WERI-Rb-1 (cell line): ENCODE results near the gene SNRPB.

Experiments used
- DNase-seq: peaks from one replicate; pipeline ENCODE4 v3.0.0-alpha.2; 2020
- H3K27ac ChIP-seq: fragments of 250-450 bp; sonication (Bioruptor Pico); 2 replicates; pipeline ENCODE4 v1.5.1; 2020; ENCODE audit warnings: mild to moderate bottlenecking, moderate library complexity
- H3K27me3 ChIP-seq: fragments of 250-450 bp; sonication (Bioruptor Pico); 2 replicates; pipeline ENCODE4 v1.5.1; 2021; ENCODE audit warnings: mild to moderate bottlenecking, low read depth, moderate library complexity; ENCODE audit not compliant: insufficient read depth, severe bottlenecking
- H3K36me3 ChIP-seq: fragments of 250-450 bp; sonication (Bioruptor Pico); 2 replicates; pipeline ENCODE4 v1.5.1; 2020; ENCODE audit warnings: mild to moderate bottlenecking, moderate library complexity
- H3K4me3 ChIP-seq: 2 replicates; pipeline ENCODE4 v1.5.1; 2011; ENCODE audit warnings: low read depth, mild to moderate bottlenecking, control low read depth, low read length
- H3K9me3 ChIP-seq: fragments of 250-450 bp; sonication (Bioruptor Pico); 2 replicates; pipeline ENCODE4 v1.5.1; 2021; ENCODE audit warnings: mild to moderate bottlenecking, moderate library complexity; ENCODE audit not compliant: severe bottlenecking
- TF ChIP-seq, protein P1 (sequence below): IDR thresholded peaks from 2 replicates; pipeline ENCODE4 v1.5.1; 2011; ENCODE audit warnings: low read depth, mild to moderate bottlenecking, control low read depth, inconsistent platforms, low read length

The SNRPB gene

GRCh38 chr20:2468581-2469407, 1.8 kb downstream of the SNRPB start:
- Histone ChIP-seq H3K27me3 (no peaks in the 10 kb centered on the region), H3K27ac (0 out of 2 replicates have a peak overlapping the region, but pooled peaks have one; percentile 98), H3K9me3 (no peaks in the 10 kb centered on the region), H3K36me3 (peaks cover 65% of the 10 kb centered on the region), H3K4me3 (peak overlapping the region; percentile 100)
- TF ChIP-seq, protein P1, sequence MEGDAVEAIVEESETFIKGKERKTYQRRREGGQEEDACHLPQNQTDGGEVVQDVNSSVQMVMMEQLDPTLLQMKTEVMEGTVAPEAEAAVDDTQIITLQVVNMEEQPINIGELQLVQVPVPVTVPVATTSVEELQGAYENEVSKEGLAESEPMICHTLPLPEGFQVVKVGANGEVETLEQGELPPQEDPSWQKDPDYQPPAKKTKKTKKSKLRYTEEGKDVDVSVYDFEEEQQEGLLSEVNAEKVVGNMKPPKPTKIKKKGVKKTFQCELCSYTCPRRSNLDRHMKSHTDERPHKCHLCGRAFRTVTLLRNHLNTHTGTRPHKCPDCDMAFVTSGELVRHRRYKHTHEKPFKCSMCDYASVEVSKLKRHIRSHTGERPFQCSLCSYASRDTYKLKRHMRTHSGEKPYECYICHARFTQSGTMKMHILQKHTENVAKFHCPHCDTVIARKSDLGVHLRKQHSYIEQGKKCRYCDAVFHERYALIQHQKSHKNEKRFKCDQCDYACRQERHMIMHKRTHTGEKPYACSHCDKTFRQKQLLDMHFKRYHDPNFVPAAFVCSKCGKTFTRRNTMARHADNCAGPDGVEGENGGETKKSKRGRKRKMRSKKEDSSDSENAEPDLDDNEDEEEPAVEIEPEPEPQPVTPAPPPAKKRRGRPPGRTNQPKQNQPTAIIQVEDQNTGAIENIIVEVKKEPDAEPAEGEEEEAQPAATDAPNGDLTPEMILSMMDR = no peak
- no peak for DNase-seq

- Histone ChIP-seq H3K4me3 (no peak overlapping the region), H3K27me3 (no peaks in the 10 kb centered on the region), H3K27ac (no peak overlapping the region), H3K9me3 (no peaks in the 10 kb centered on the region), H3K36me3 (peaks cover 79% of the 10 kb centered on the region)
- no peak for DNase-seq
- TF ChIP-seq, protein P1 = no peak
Observed at GRCh38 chr20:2467412-2467811, 3.2 kb downstream of the SNRPB start.

DNA sequence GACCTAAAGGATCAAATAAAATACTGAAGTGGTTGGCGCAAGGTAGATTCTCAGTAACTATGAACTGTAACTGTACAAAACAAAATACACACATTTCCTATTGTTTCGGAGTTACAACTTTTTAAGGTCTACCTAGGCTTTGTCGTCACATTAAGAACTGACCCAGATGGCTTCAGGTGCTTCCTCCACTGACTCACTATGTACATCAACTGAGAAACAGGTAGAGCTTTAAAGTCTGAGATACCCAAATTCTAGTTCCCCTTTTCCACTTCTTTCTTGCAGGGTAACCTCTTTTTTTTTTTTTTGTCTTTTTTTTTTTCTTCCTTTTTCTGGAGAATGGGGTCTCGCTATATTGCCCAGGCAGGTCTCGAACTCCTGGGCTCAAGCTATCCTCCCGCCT, 5.5 kb downstream of the SNRPB start:
- no peaks in the 10 kb centered on the region for H3K27me3 ChIP-seq
- no peak for DNase-seq
- H3K27ac ChIP-seq = no peak overlapping the region
- H3K36me3 ChIP-seq = peaks cover 98% of the 10 kb centered on the region
- TF ChIP-seq, protein P1 = no peak
- H3K9me3 ChIP-seq = no peaks in the 10 kb centered on the region
- no peak overlapping the region for H3K4me3 ChIP-seq

GRCh38 chr20:2463616-2464365, 6.8 kb downstream of the SNRPB start:
- no peaks in the 10 kb centered on the region for H3K9me3 ChIP-seq
- H3K36me3 ChIP-seq = peaks cover 98% of the 10 kb centered on the region
- TF ChIP-seq, protein P1 = no peak
- no peak overlapping the region for H3K4me3 ChIP-seq
- no peaks in the 10 kb centered on the region for H3K27me3 ChIP-seq
- no peak overlapping the region for H3K27ac ChIP-seq
- DNase-seq = no peak

GRCh38 chr20:2462484-2462883, 8.1 kb downstream of the SNRPB start:
- H3K27ac ChIP-seq = no peak overlapping the region
- H3K4me3 ChIP-seq = no peak overlapping the region
- TF ChIP-seq, protein P1 = no peak
- H3K36me3 ChIP-seq = peaks cover 87% of the 10 kb centered on the region
- no peaks in the 10 kb centered on the region for H3K27me3 ChIP-seq
- no peaks in the 10 kb centered on the region for H3K9me3 ChIP-seq
- no peak for DNase-seq
